Hematopoietic multipotent progenitor cell treated with erythropoietin and hydrocortisone succinate and interleukin-3 and kit ligand, for 6 days (in vitro differentiated cells): ENCODE results near the gene COL6A3.

Experiments used
- DNase-seq: peaks from one replicate; pipeline ENCODE4 v3.0.0-alpha.2; 2015

COL6A3 gene

GRCh38 chr2:237441605-237442274 lies 27.8 kb upstream of the COL6A3 start:
- DNase-seq: no peak

DNA sequence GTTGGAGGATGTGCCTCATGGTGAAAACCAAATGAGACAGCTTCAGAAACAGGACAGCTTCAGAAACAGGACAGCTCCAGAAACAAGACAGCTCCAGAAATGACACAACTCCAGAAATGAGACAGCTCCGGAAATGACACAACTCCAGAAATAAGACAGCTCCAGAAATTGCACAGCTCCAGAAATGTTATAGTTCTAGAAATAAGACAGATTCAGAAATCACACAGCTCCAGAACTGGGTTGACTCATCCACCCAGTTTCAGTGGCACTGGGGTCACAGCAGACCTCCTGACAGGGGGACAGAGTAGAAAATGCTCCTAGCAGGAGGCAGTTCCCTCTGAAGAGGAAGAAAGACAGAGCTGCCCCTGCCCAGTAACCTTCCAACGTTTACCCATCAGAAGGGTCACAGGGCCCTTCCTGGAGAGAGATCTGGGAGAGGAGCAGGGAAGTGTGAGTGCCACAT lies 26.9 kb upstream of the COL6A3 start:
- no peak for DNase-seq

- no peak for DNase-seq
Observed at GRCh38 chr2:237438080-237438940, 24.3 kb upstream of the COL6A3 start.

DNA sequence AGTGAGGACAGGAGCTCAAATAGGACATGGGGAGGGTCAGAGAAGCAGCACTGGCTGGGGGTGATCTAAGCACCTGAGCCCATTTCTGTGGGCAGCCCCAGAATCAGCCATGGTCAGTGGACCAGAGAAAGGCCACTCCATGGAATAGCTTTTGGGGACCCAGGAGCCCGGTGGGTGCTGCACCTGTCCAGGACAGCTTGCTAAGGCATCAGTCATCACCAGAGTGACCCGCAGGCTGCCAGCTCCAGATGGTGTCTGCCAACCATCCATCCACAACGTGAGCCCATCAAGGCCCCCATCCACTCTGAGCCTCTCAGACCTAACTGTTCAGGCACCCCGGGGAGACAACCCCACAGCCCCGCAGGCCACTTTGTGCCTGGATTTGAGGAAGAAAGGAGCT lies 23.6 kb upstream of the COL6A3 start:
- no peak for DNase-seq

- DNase-seq: no peak
Observed at GRCh38 chr2:237435844-237436587, 22.1 kb upstream of the COL6A3 start.

DNA sequence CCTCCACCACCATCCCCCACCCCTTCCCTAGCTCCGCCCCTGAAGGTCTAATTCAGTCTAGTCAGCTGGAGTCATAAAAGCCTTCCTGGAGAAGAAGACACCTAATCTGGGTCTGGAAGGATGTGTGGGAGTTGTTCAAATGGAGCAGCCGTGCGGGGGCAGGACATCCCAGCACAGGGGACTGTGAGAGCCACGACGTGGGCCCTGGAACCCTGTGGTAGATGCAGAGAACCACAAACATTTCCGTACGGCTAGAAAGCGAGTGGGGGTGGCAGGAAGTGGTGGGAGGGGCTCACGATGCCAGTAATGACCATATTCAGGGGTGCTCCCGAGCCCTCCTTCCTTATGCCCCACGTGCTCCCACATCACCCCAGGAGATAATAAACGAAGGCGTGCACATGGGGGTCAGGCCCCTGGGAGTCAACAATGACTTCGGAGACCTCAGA lies 20.9 kb upstream of the COL6A3 start:
- DNase-seq: peak; percentile 64

- DNase-seq: no peak
Observed at GRCh38 chr2:237433920-237434676, 20.1 kb upstream of the COL6A3 start.

DNA sequence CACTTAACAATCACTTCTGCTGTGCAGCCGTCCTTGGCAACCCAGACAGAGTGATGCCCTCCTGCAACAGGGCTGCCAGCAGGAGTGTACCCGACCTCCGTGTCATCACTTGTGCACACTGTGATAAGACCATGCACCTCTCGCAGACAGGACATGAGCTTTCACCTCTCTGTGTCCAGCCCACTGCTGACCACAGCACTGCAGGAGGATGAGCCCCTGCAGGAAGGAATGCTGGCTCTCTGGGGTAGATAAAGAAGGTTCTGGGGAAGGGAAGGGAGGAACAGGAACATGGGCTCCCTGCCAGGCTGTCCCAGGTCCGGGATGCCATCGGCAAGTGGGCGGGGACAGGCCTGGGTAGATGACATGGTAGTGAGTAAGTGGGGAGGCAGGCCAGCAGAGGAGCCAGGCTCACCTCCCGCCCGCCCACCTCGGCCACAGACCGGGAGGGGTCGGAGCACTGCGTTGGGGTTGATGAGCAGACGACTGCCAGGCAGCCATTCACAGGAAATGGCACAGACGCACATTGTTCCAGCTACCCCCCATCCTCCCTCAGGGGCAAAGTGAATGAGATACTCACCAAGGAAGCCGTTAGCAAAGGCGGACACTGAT lies 18.6 kb upstream of the COL6A3 start:
- no peak for DNase-seq

DNA sequence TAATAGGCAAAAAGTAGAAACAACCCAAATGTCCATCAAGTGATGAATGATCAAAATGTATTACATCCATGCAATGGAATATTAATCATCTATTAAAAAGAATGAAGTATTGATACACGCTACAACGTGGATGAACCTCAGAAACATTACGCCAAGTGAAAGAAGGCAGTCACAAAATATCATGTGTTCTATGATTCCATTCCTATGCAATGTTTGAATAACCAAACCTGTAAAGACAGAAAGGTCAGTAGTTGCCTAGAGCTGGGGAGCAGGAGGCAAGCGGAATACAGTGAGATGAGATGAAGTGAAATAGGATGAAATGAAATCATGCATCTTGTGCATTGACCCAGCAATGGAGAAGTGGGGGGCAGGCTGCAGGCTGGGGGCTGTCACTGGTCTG lies 17.9 kb upstream of the COL6A3 start:
- DNase-seq: no peak

- DNase-seq: no peak
Observed at GRCh38 chr2:237431372-237431771, 17.4 kb upstream of the COL6A3 start.

DNA sequence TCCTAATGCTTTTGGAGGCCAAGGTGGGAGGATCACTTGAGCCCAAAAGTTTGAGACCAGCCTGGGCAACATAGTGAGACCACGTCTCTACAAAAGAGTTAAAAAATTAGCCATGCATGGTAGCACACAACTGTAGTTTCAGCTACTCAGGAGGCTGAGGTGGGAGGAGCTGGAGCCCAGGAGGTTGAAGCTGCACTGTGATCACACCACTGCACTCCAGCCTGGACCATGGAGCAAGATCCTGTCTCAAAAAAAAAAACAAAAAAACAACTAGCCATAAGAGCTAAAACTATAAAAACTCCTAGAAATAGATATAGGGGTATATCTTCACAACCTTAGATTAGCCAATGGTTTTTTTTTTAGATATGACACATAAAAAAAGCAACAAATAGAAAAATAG lies 16.9 kb upstream of the COL6A3 start:
- no peak for DNase-seq

- DNase-seq: no peak
Observed at GRCh38 chr2:237429753-237430152, 15.8 kb upstream of the COL6A3 start.

DNA sequence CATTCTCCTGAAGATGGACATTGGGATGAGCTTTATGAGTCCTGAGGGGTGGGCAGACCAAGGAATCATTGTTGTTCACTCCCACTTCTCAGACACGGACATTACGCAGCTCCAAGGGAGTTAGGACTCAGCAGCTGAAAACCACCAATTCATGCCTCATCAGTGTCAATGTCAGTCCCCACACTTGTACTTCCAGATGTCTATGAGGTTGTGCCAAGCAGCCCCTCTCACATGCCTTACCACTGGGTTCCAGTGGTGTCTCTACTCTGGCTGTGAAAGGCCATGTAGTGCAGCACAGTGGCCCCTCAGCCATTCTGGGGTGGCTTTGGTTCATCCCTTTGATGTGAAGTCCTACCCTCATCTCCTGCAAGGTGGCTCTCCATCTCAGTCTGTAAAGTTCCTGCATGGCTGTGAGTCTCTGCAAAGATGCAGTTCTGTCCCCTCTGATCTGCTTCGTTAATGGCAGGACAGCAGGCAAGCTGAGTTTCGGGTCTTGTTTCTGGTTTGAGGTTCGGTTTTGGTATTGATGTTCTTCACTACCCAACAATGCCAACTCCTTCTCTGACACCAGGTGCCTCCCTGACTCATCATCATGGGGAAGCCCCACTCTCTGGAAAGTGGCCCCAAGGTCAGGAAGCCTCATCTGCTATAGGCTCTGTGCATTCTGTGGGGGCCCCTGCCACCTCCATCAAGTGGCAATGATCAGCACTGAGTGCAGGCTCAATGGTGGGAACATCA lies 14.0 kb upstream of the COL6A3 start:
- DNase-seq: no peak

- no peak for DNase-seq
Observed at GRCh38 chr2:237426517-237426916, 12.6 kb upstream of the COL6A3 start.

DNA sequence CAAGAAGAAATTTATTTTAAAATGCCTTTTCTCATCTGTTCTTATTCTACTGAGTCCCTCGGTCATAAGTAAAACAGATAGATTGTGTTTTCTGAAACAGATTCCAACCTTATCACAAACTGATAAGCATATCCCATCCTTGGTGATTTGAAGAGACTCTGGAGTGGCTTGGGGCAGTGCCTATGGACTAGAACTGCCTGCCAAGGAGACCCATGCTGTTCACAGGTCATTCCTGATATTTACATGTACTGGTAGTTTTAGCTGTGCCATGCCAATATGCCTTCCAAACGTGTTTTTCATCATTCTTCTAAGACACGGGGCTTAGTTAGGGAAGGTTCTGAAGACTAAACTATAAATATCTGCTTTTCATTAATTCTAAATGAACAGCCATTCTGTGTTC lies 11.4 kb upstream of the COL6A3 start:
- DNase-seq: no peak

DNA sequence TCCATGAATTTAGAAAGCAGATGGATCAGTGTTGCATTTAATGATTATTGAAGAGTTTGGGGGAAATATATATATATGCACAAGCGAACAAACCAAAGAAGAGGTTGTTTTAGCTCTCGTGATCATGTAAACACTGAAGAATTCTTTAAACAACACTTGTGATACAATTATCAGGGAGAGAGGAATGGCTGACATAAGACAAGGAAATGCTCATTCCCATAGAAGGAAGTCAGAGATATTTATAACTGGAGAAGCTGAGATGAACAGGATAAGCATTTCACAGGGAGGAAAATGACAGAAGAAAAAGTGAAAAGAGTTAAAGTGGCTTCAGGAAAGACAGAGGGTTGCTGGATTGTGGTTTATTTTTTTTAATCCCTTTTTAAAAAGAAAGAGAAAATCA lies 10.6 kb upstream of the COL6A3 start:
- no peak for DNase-seq

DNA sequence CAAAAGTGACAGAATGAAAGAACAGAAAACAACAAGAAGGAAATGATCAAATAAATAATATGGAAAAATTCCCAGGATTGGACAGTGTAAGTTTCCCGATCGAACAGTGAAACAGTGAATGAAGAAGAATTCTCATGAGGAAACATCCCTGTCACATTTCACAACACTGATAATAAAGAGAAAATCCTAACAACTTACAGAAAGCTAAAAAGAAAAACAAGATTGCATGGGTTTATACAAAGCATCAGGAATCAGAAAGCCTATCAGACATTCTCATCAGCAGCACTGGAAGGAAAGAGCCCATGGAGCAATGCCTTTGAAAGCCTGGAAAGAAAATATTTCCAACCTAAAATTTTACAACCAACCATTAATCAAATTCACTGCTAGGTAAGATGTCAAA lies 9.9 kb upstream of the COL6A3 start:
- DNase-seq: no peak

DNA sequence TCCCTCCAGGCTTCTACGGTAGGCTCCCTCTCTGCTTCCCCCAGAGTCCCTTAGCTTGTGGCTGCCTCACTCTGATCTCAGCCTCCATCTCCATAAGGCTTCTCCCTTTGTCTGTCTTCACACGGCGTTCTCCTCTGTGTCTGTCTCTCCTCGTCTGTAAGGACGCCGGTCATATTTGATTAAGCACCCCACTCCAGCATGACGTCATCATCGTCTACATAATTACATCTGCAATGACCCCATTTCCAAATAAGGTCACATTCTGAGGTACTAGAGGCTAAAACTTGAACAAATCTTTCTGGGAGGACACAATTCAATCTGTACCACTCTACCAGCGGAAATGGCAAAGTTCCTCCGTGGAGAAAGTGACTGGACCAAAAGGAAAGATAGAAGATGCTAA lies 8.3 kb upstream of the COL6A3 start:
- no peak for DNase-seq

DNA sequence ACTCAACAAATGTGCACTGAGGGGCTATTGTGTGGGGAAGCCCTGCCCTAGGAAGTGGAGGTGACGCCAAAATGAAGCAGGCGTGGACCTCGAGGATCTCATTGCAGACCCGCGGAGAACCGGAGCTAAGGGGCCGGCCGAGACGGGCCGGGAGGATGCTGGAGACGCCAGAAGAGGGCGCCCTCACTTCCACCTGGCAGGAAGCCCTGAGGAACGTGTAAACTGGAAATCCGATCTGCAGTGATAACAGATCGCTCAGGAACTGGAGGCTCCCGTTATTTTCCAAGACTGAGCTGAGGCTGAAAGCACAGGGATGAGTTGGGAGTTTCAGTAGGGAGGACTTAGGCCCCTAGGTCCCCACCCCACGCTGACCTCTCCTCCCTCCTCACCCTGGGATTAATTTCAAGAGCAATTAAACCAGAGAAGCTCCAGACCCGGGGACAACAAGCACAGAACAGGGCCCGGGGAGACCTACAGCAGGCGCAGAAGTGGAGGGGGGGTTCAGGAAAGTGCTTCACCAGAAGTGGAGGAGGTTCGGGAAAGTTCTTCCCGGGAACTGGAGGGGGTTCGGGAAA lies 7.7 kb upstream of the COL6A3 start:
- DNase-seq: peak; percentile 61

DNA sequence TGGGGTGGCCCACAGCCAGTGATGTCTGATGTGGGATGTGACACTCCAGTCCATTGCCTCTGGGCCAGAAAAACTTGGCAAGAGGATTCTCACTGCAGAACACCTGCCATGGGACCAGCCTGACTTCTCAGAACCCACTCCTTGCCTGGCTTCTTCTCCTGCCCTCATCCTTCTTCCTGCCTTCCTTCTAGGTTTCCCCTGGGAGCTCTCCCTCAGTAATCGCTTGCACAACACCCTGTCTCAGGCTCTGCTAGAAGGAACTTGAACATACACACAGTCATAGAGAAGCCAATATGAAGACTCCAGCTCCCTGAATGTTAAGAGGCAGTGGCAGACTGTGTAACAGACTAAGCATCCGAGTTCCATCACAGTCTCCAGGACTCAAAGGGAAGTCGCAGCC lies 4.3 kb upstream of the COL6A3 start:
- DNase-seq: no peak
